ENCODE results near the gene TMEM108. TPM values are rescaled to one million over a fixed set of nuclear protein-coding genes. Genes with fewer than 3 reads are reported as not detected.

The TMEM108 gene
- total RNA-seq, 1 experiment from 2014 or later: not detected

DNA sequence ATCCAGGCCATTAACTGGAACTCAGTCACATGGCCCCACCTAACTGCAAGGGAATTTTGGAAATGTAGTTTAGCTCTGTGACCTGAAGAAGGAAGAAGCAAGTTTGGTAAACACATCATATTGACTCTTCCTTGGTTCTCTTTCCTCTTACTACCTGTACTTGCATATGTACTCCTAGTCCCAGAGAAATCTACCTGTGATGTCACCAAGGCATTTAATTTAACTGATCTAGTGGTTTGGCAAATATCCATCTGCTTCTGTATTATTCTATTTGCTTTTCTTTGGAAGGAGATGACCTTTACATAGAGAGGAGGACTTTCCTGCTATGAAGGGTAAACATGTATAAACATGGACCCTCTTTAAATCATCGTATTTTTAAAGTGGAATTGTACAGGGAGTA lies 150.8 kb downstream of the TMEM108 start:
- no peaks in the 10 kb centered on the region for H3K4me1 Mint-ChIP-seq (ENCODE audit: insufficient read depth, unreplicated experiment)
- DNase-seq (ENCODE audit: unreplicated experiment): no peak
- TF ChIP-seq CTCF (IDR thresholded peaks at IDR 0.05; ENCODE audit: unreplicated experiment): no peak
- H3K27me3 Mint-ChIP-seq (ENCODE audit: insufficient read depth, unreplicated experiment): peaks cover 18% of the 10 kb centered on the region
- no peak overlapping the region for H3K27ac Mint-ChIP-seq (ENCODE audit: low read depth, unreplicated experiment)
- POLR2A ChIA-PET: no interaction called here
- no peaks in the 10 kb centered on the region for H3K36me3 Mint-ChIP-seq (ENCODE audit: insufficient read depth, unreplicated experiment)
- CTCF ChIA-PET: interaction anchor here (0.6 to 1.0 kb wide), 2 partner anchors 9 to 149 kb away, joined by 3 to 4 read pairs; no protein-coding TSS in a partner anchor
- H3K9me3 Mint-ChIP-seq (ENCODE audit: unreplicated experiment): no peaks in the 10 kb centered on the region
- BruUV-seq (replicated peaks): no TSS peak
- intact Hi-C loops (cut with micrococcal nuclease): no loop called here
- no peak overlapping the region for H3K4me3 Mint-ChIP-seq (ENCODE audit: unreplicated experiment)

- Mint-ChIP-seq H3K9me3 (ENCODE audit: unreplicated experiment) (no peaks in the 10 kb centered on the region), H3K36me3 (ENCODE audit: insufficient read depth, unreplicated experiment) (no peaks in the 10 kb centered on the region), H3K4me3 (ENCODE audit: unreplicated experiment) (no peak overlapping the region), H3K27me3 (ENCODE audit: insufficient read depth, unreplicated experiment) (peaks cover 15% of the 10 kb centered on the region), H3K4me1 (ENCODE audit: insufficient read depth, unreplicated experiment) (no peaks in the 10 kb centered on the region), H3K27ac (ENCODE audit: low read depth, unreplicated experiment) (no peak overlapping the region)
- intact Hi-C loops (cut with micrococcal nuclease): no loop called here
- no peak for TF ChIP-seq CTCF (IDR thresholded peaks at IDR 0.05; ENCODE audit: unreplicated experiment)
- BruUV-seq (replicated peaks): no TSS peak
- ChIA-PET POLR2A (no interaction called here), CTCF (no interaction called here)
- no peak for DNase-seq (ENCODE audit: unreplicated experiment)
These were observed 151.7 kb downstream of the TMEM108 start for GRCh38 chr3:133189893-133190292.

DNA sequence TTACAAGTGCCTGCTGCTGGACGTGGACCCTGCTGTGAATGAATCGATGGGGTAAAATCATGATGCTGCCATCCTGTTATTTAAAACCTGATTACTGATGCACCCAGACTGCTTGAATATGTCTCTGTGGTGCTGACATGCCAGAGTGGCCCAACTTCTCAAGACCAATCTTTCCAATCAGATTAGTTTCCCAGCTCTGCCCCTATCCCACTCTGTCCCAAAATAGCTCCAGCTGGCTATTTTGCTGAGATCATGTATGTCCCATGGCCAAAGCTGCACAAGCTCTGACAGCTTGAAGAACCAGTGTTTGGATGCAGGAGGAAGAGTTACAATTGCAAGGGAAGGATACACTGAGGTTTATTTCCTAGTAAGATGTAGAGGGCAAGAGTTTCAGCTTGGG lies 153.6 kb downstream of the TMEM108 start:
- CTCF ChIA-PET: interaction anchor here (0.7 kb wide), 1 partner anchor 30 kb away, joined by 4 read pairs; no protein-coding TSS in a partner anchor
- no peak for DNase-seq (ENCODE audit: unreplicated experiment)
- H3K4me1 Mint-ChIP-seq (ENCODE audit: insufficient read depth, unreplicated experiment): no peaks in the 10 kb centered on the region
- intact Hi-C loops (cut with micrococcal nuclease): no loop called here
- POLR2A ChIA-PET: no interaction called here
- no peak overlapping the region for H3K27ac Mint-ChIP-seq (ENCODE audit: low read depth, unreplicated experiment)
- peaks cover 15% of the 10 kb centered on the region for H3K27me3 Mint-ChIP-seq (ENCODE audit: insufficient read depth, unreplicated experiment)
- no peak overlapping the region for H3K4me3 Mint-ChIP-seq (ENCODE audit: unreplicated experiment)
- H3K9me3 Mint-ChIP-seq (ENCODE audit: unreplicated experiment): no peaks in the 10 kb centered on the region
- H3K36me3 Mint-ChIP-seq (ENCODE audit: insufficient read depth, unreplicated experiment): no peaks in the 10 kb centered on the region
- no TSS peak for BruUV-seq (replicated peaks)
- TF ChIP-seq CTCF (IDR thresholded peaks at IDR 0.05; ENCODE audit: unreplicated experiment): no peak

GRCh38 chr3:133192363-133192945 lies 154.3 kb downstream of the TMEM108 start:
- ChIA-PET POLR2A (no interaction called here), CTCF (interaction anchor here (0.7 kb wide), 1 partner anchor 31 kb away, joined by 4 read pairs; no protein-coding TSS in a partner anchor)
- Mint-ChIP-seq H3K4me3 (ENCODE audit: unreplicated experiment) (no peak overlapping the region), H3K9me3 (ENCODE audit: unreplicated experiment) (no peaks in the 10 kb centered on the region), H3K27ac (ENCODE audit: low read depth, unreplicated experiment) (no peak overlapping the region), H3K4me1 (ENCODE audit: insufficient read depth, unreplicated experiment) (no peaks in the 10 kb centered on the region), H3K36me3 (ENCODE audit: insufficient read depth, unreplicated experiment) (no peaks in the 10 kb centered on the region), H3K27me3 (ENCODE audit: insufficient read depth, unreplicated experiment) (peaks cover 15% of the 10 kb centered on the region)
- DNase-seq (ENCODE audit: unreplicated experiment): no peak
- intact Hi-C loops (cut with micrococcal nuclease): no loop called here
- BruUV-seq (replicated peaks): no TSS peak
- no peak for TF ChIP-seq CTCF (IDR thresholded peaks at IDR 0.05; ENCODE audit: unreplicated experiment)
